ENCODE results near the gene ZMYM5.
"Not testable (repeated sequence)": the region's sequence is repeated elsewhere in the genome, so short reads cannot be mapped to it uniquely, and the experiment has no call there.

The ZMYM5 gene

DNA sequence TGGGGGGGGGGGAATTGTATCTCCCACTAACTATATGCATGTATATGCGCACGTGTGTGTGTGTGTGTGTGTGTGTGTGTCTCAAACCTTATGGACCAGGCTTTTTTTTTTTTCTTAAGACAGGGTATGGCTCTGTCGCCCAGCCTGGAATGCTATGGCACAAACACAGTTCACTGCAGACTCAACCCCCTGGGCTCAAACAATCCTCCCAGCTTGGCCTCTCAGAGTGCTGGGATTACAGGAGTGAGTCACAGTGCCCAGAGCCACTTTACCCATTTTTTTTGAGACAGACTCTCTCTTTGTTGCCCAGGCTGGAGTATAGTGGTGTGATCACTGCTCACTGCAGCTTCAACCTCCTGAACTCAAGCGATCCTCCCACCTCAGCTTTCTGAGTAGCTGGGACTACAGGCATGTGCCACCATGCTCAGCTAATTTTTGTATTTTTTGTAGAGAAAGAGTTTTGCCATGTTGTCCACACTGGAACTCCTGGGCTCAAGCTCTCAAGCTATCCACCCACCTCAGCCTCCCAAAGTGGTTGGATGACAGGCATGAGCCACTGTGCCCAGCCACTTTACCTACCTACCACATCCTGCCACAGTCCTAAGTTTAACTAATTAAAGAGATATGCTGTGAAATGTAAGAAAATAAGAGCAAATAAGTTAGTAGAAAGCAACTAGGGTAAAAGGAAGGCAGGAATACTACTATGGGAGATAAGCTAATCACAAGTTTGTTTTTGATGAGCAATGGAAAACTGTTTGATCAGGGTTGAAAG lies 2.4 kb downstream of the ZMYM5 start:
- no peaks in the 10 kb centered on the region for H3K27me3 ChIP-seq (replicated peaks in 2 of 5; ENCODE audit: control insufficient read depth in 4 of 5, insufficient read depth in 5 of 5, low read length in 4 of 5)
- H3K4me1 ChIP-seq (ENCODE audit: control extremely low read depth in 1 of 4, control insufficient read depth in 4 of 4, insufficient read depth in 4 of 4, low read length in 3 of 4) = peaks cover 11 to 31% (median 24%) of the 10 kb centered on the region in 4 experiments
- H3K4me3 ChIP-seq (ENCODE audit: control insufficient read depth in 1 of 7, extremely low read depth in 1 of 7, insufficient read depth in 4 of 7, low read depth in 2 of 7, low read length in 6 of 7) = peak overlapping the region in 4 of 7 experiments; percentile 7 to 92 (median 82)
- ChIA-PET CTCF (interaction anchor here (1.2 to 1.3 kb wide), 2 partner anchors 32 to 99 kb away, joined by 3 read pairs; no protein-coding TSS in a partner anchor), POLR2A (interaction anchor here (0.6 to 0.8 kb wide), 2 partner anchors 145 to 259 kb away, joined by 3 to 7 read pairs; no protein-coding TSS in a partner anchor)
- no peaks in the 10 kb centered on the region for H3K9me3 ChIP-seq (ENCODE audit: control extremely low read depth in 1 of 5, control insufficient read depth in 4 of 5, insufficient read depth in 2 of 5, low read depth in 1 of 5, low read length in 4 of 5)
- WGBS (ENCODE audit: insufficient coverage) = 83% methylated on average over 1 of the region's 4 CpGs
- peaks cover 3 to 21% (median 5%) of the 10 kb centered on the region in 4 experiments for H3K36me3 ChIP-seq (ENCODE audit: control insufficient read depth in 4 of 4, insufficient read depth in 4 of 4, low read length in 3 of 4)
- peak overlapping the region; percentile 20 to 86 for H3K27ac ChIP-seq (ENCODE audit: insufficient read depth in 1 of 2, low read depth in 1 of 2, low read length in 2 of 2, poor library complexity in 1 of 2, severe bottlenecking in 2 of 2)
- DNase-seq = no peak

DNA sequence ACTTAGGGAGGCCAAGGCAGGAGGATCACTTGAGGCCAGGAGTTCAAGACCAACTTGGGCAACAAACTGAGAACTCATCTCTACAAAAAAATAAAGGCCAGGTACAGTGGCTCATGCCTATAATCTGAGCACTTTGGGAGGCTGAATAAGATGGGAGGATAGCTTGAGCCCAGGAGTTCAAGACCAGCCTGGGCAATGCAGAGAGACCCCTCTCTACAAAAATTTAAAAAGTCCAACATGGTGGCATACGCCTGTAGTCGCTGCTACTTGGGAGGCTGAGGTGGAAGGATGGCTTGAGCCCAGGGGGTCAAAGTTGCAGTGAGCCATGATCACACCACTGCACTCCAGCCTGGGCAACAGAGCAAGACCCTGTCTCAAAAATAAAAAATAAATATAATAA lies 5.8 kb downstream of the ZMYM5 start:
- H3K27me3 ChIP-seq (replicated peaks in 2 of 5; ENCODE audit: control insufficient read depth in 4 of 5, insufficient read depth in 5 of 5, low read length in 4 of 5); H3K9me3 ChIP-seq (ENCODE audit: control extremely low read depth in 1 of 5, control insufficient read depth in 4 of 5, insufficient read depth in 2 of 5, low read depth in 1 of 5, low read length in 4 of 5); CTCF ChIA-PET; H3K4me3 ChIP-seq (ENCODE audit: control insufficient read depth in 1 of 7, extremely low read depth in 1 of 7, insufficient read depth in 4 of 7, low read depth in 2 of 7, low read length in 6 of 7); H3K27ac ChIP-seq (ENCODE audit: insufficient read depth in 1 of 2, low read depth in 1 of 2, low read length in 2 of 2, poor library complexity in 1 of 2, severe bottlenecking in 2 of 2); DNase-seq: not testable (repeated sequence)
- H3K4me1 ChIP-seq (ENCODE audit: control extremely low read depth in 1 of 4, control insufficient read depth in 4 of 4, insufficient read depth in 4 of 4, low read length in 3 of 4) = peaks cover 11 to 20% (median 17%) of the 10 kb centered on the region in 4 experiments
- peaks cover 4 to 36% (median 9%) of the 10 kb centered on the region in 4 experiments for H3K36me3 ChIP-seq (ENCODE audit: control insufficient read depth in 4 of 4, insufficient read depth in 4 of 4, low read length in 3 of 4)
- 100% methylated on average over 2 of the region's 2 CpGs for WGBS (ENCODE audit: insufficient coverage)
- POLR2A ChIA-PET = interaction anchor here (0.7 kb wide), 1 partner anchor 97 kb away, joined by 3 read pairs; no protein-coding TSS in a partner anchor

DNA sequence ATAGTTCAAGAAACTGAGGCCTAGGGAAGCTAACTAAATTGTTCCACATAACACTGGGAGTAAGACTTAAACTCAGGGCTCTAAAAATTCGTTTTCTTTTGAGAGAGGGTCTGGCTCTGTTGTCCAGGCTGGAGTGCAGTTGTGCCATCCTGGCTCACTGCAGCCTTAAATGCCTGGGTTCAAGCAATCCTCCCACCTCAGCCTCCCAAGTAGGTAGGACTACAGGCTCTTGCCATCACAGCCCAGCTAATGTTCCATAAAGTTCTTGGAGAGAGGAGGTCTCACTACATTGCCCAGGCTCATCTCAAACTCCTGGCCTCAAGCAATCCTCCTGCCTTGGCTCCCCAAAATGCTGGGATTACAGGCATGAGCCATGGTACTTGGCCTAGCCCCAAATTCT lies 10.7 kb downstream of the ZMYM5 start:
- no peak for DNase-seq
- POLR2A ChIA-PET = no interaction called here
- no peaks in the 10 kb centered on the region for H3K4me1 ChIP-seq (ENCODE audit: control extremely low read depth in 1 of 4, control insufficient read depth in 4 of 4, insufficient read depth in 4 of 4, low read length in 3 of 4)
- no peak overlapping the region for H3K27ac ChIP-seq (ENCODE audit: insufficient read depth in 1 of 2, low read depth in 1 of 2, low read length in 2 of 2, poor library complexity in 1 of 2, severe bottlenecking in 2 of 2)
- H3K27me3 ChIP-seq (replicated peaks in 2 of 5; ENCODE audit: control insufficient read depth in 4 of 5, insufficient read depth in 5 of 5, low read length in 4 of 5) = no peaks in the 10 kb centered on the region
- 100% methylated on average over 1 of the region's 1 CpG for WGBS (ENCODE audit: insufficient coverage)
- H3K9me3 ChIP-seq (ENCODE audit: control extremely low read depth in 1 of 5, control insufficient read depth in 4 of 5, insufficient read depth in 2 of 5, low read depth in 1 of 5, low read length in 4 of 5) = no peaks in the 10 kb centered on the region
- H3K36me3 ChIP-seq (ENCODE audit: control insufficient read depth in 4 of 4, insufficient read depth in 4 of 4, low read length in 3 of 4) = peaks cover 11 to 46% (median 28%) of the 10 kb centered on the region in 4 experiments
- CTCF ChIA-PET = interaction anchor here (1.5 to 3.4 kb wide), 3 partner anchors 10 to 12 kb away, joined by 3 to 13 read pairs (median 4); partner anchors contain the start of gene ZMYM5
- H3K4me3 ChIP-seq (ENCODE audit: control insufficient read depth in 1 of 7, extremely low read depth in 1 of 7, insufficient read depth in 4 of 7, low read depth in 2 of 7, low read length in 6 of 7) = no peak overlapping the region

DNA sequence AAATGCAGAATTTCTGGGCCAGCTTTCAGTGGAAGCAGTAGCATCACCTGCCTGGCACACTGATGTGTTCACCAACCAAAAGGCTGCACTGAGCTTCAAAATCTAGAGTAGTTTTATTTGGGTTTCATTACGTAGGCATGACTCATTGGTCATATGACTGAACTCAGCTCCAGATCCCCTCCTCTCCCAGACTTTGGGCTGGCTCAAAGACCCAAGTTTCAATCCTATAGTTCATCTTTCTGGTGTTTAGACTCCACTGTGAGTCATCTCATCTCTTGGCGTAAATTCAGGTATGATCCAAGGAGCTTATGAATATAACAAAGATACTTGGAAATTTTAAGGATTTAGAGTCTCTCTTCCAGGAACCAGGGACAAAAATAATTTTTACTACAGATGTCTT lies 17.7 kb downstream of the ZMYM5 start:
- H3K36me3 ChIP-seq (ENCODE audit: control insufficient read depth in 4 of 4, insufficient read depth in 4 of 4, low read length in 3 of 4) = peaks cover 5 to 41% (median 17%) of the 10 kb centered on the region in 4 experiments
- H3K9me3 ChIP-seq (ENCODE audit: control extremely low read depth in 1 of 5, control insufficient read depth in 4 of 5, insufficient read depth in 2 of 5, low read depth in 1 of 5, low read length in 4 of 5) = no peaks in the 10 kb centered on the region
- H3K4me3 ChIP-seq (ENCODE audit: control insufficient read depth in 1 of 7, extremely low read depth in 1 of 7, insufficient read depth in 4 of 7, low read depth in 2 of 7, low read length in 6 of 7) = no peak overlapping the region
- 57% methylated on average over 1 of the region's 2 CpGs for WGBS (ENCODE audit: insufficient coverage)
- DNase-seq = peak; percentile 21 to 62 (median 48)
- CTCF ChIA-PET = interaction anchor here (1.1 to 1.4 kb wide), 2 partner anchors 14 to 17 kb away, joined by 3 to 4 read pairs; no protein-coding TSS in a partner anchor
- H3K27me3 ChIP-seq (replicated peaks in 2 of 5; ENCODE audit: control insufficient read depth in 4 of 5, insufficient read depth in 5 of 5, low read length in 4 of 5) = no peaks in the 10 kb centered on the region
- no peaks in the 10 kb centered on the region for H3K4me1 ChIP-seq (ENCODE audit: control extremely low read depth in 1 of 4, control insufficient read depth in 4 of 4, insufficient read depth in 4 of 4, low read length in 3 of 4)
- POLR2A ChIA-PET = interaction anchor here (0.8 kb wide), 1 partner anchor 9 kb away, joined by 3 read pairs; no protein-coding TSS in a partner anchor
- H3K27ac ChIP-seq (ENCODE audit: insufficient read depth in 1 of 2, low read depth in 1 of 2, low read length in 2 of 2, poor library complexity in 1 of 2, severe bottlenecking in 2 of 2) = no peak overlapping the region

DNA sequence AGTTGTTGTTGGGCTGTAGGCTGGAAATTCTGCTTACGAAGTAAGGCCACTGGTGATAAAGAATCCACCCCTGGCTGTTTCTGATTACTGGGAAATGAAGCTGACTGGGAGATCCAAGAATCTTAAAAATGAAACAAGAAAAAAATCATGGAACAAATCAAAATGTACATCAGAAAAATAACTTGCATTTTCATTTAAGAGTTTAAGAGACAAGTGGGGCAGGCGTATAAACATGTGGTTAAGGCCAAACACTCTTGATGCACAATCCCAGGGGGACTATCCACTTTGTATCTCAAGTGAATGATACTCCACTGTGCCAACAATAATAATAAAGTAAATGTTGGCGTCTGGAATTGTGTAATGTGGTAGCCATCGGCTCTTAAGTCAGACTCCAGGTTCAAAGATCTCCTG lies 24.6 kb downstream of the ZMYM5 start:
- no peaks in the 10 kb centered on the region for H3K9me3 ChIP-seq (ENCODE audit: control extremely low read depth in 1 of 5, control insufficient read depth in 4 of 5, insufficient read depth in 2 of 5, low read depth in 1 of 5, low read length in 4 of 5)
- CTCF ChIA-PET = interaction anchor here (0.5 to 1.7 kb wide), 3 partner anchors 9 to 123 kb away, joined by 3 to 9 read pairs (median 3); no protein-coding TSS in a partner anchor
- H3K27me3 ChIP-seq (replicated peaks in 2 of 5; ENCODE audit: control insufficient read depth in 4 of 5, insufficient read depth in 5 of 5, low read length in 4 of 5) = no peaks in the 10 kb centered on the region
- 100% methylated on average over 1 of the region's 4 CpGs for WGBS (ENCODE audit: insufficient coverage)
- H3K4me3 ChIP-seq (ENCODE audit: control insufficient read depth in 1 of 7, extremely low read depth in 1 of 7, insufficient read depth in 4 of 7, low read depth in 2 of 7, low read length in 6 of 7) = no peak overlapping the region
- no peaks in the 10 kb centered on the region for H3K4me1 ChIP-seq (ENCODE audit: control extremely low read depth in 1 of 4, control insufficient read depth in 4 of 4, insufficient read depth in 4 of 4, low read length in 3 of 4)
- POLR2A ChIA-PET = no interaction called here
- H3K27ac ChIP-seq (ENCODE audit: insufficient read depth in 1 of 2, low read depth in 1 of 2, low read length in 2 of 2, poor library complexity in 1 of 2, severe bottlenecking in 2 of 2) = no peak overlapping the region
- peaks cover 5 to 56% (median 22%) of the 10 kb centered on the region in 4 experiments for H3K36me3 ChIP-seq (ENCODE audit: control insufficient read depth in 4 of 4, insufficient read depth in 4 of 4, low read length in 3 of 4)
- DNase-seq = no peak

DNA sequence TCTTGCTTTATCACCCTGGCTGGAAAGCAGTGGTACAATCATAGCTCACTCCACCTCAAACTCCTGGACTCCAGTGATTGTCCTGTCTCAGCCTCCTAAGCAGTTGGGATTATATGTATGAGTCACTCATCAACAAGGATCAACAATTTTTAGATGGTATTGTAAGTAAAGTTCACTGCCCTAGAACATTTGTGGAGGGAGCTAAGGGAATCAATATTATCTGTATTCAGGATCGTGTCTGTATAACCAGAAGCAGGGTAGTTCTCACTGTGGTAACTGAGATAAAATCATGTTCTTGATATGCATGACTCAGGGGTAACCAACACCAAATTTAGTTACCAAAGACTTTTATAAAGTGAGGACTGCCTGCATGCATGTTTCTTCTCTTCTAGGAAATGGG lies 27.0 kb downstream of the ZMYM5 start:
- 100% methylated on average over 1 of the region's 1 CpG for WGBS (ENCODE audit: insufficient coverage)
- ChIA-PET POLR2A (no interaction called here), CTCF (interaction anchor here (1.1 kb wide), 1 partner anchor 125 kb away, joined by 3 read pairs; no protein-coding TSS in a partner anchor)
- Histone ChIP-seq H3K27ac (ENCODE audit: insufficient read depth in 1 of 2, low read depth in 1 of 2, low read length in 2 of 2, poor library complexity in 1 of 2, severe bottlenecking in 2 of 2) (no peak overlapping the region), H3K36me3 (ENCODE audit: control insufficient read depth in 4 of 4, insufficient read depth in 4 of 4, low read length in 3 of 4) (peaks cover 13 to 69% (median 28%) of the 10 kb centered on the region in 4 experiments), H3K4me3 (ENCODE audit: control insufficient read depth in 1 of 7, extremely low read depth in 1 of 7, insufficient read depth in 4 of 7, low read depth in 2 of 7, low read length in 6 of 7) (no peak overlapping the region), H3K9me3 (ENCODE audit: control extremely low read depth in 1 of 5, control insufficient read depth in 4 of 5, insufficient read depth in 2 of 5, low read depth in 1 of 5, low read length in 4 of 5) (no peaks in the 10 kb centered on the region), H3K4me1 (ENCODE audit: control extremely low read depth in 1 of 4, control insufficient read depth in 4 of 4, insufficient read depth in 4 of 4, low read length in 3 of 4) (no peaks in the 10 kb centered on the region), H3K27me3 (replicated peaks in 2 of 5; ENCODE audit: control insufficient read depth in 4 of 5, insufficient read depth in 5 of 5, low read length in 4 of 5) (no peaks in the 10 kb centered on the region)
- DNase-seq = no peak

DNA sequence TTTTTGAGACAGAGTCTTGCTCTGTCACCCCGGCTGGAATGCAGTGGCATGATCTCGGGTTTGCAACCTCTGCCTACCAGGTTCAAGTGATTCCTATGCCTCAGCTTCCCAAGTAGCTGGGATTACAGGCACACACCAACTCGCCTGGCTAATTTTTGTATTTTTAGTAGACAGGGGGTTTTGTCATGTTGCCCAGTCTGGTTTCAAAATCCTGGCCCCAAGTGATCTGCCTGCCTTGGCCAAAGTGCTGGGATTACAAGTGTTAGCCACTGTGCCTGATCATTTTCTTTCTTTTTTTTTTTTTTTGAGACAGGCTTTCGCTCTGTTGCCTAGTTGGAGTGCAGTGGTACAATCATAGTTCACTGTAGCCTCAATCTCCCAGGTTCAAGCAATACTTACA lies 28.7 kb downstream of the ZMYM5 start:
- Histone ChIP-seq H3K27ac (ENCODE audit: insufficient read depth in 1 of 2, low read depth in 1 of 2, low read length in 2 of 2, poor library complexity in 1 of 2, severe bottlenecking in 2 of 2) (no peak overlapping the region), H3K36me3 (ENCODE audit: control insufficient read depth in 4 of 4, insufficient read depth in 4 of 4, low read length in 3 of 4) (peaks cover 17 to 69% (median 34%) of the 10 kb centered on the region in 4 experiments), H3K9me3 (ENCODE audit: control extremely low read depth in 1 of 5, control insufficient read depth in 4 of 5, insufficient read depth in 2 of 5, low read depth in 1 of 5, low read length in 4 of 5) (no peaks in the 10 kb centered on the region), H3K4me3 (ENCODE audit: control insufficient read depth in 1 of 7, extremely low read depth in 1 of 7, insufficient read depth in 4 of 7, low read depth in 2 of 7, low read length in 6 of 7) (no peak overlapping the region), H3K4me1 (ENCODE audit: control extremely low read depth in 1 of 4, control insufficient read depth in 4 of 4, insufficient read depth in 4 of 4, low read length in 3 of 4) (no peaks in the 10 kb centered on the region), H3K27me3 (replicated peaks in 2 of 5; ENCODE audit: control insufficient read depth in 4 of 5, insufficient read depth in 5 of 5, low read length in 4 of 5) (no peaks in the 10 kb centered on the region)
- WGBS (ENCODE audit: insufficient coverage) = 95% methylated on average over 4 of the region's 4 CpGs
- ChIA-PET POLR2A (no interaction called here), CTCF (interaction anchor here (1.4 kb wide), 1 partner anchor 9 kb away, joined by 3 read pairs; no protein-coding TSS in a partner anchor)
- DNase-seq = no peak
